Measurements from ENCODE around the gene TNFRSF12A. TPM values are rescaled to one million over a fixed set of nuclear protein-coding genes. Genes with fewer than 3 reads are reported as not detected.
"Not testable (repeated sequence)": the region's sequence is repeated elsewhere in the genome, so short reads cannot be mapped to it uniquely, and the experiment has no call there.

TNFRSF12A gene
- total and polyA plus RNA-seq, 2 of the 4 experiments (the other 2 are of a cell fraction), result 103 to 304 TPM

DNA sequence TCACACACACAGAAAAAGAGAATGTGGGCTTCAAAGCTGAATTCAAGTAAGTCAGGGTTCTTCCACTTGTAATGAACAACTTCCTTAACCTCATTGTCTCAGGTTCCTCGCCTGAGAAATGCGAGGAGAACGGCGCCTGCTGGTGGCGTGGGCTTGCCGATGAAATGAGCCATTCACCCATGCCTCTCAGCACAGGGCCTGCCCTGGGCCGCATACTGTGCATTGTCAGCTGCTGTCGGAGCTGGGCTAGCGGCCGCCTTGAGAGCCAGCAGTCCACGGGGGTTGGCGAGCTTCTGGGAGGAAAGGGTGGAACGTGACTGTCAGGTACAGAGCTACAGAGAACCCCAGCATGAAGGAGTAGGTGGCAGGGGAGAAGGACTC, 33.2 kb downstream of the TNFRSF12A start:
- H3K27me3 ChIP-seq (ENCODE audit: control insufficient read depth, insufficient read depth, low read length), result peaks cover 21% of the 10 kb centered on the region
- H3K4me1 ChIP-seq (ENCODE audit: control insufficient read depth, insufficient read depth, low read length); H4K8ac ChIP-seq (ENCODE audit: low read depth in 2 of 2, low read length in 2 of 2); H2AK9ac ChIP-seq (replicated peaks; ENCODE audit: low read depth, low read length, poor library complexity); H3K56ac ChIP-seq (ENCODE audit: extremely low read depth, insufficient read depth, low read length); H2BK15ac ChIP-seq (ENCODE audit: low read depth, low read length); dilution Hi-C loops (cut with HindIII; ENCODE audit: low sequenced_read_pairs, unreplicated experiment); H3K9me3 ChIP-seq (ENCODE audit: control insufficient read depth, insufficient read depth, low read length); H2AK5ac ChIP-seq (ENCODE audit: low read depth, low read length); H4K20me1 ChIP-seq (ENCODE audit: insufficient read depth, low read length); BruUV-seq (replicated peaks); H3K9me1 ChIP-seq (ENCODE audit: insufficient read depth, low read length); H2BK120ac ChIP-seq (ENCODE audit: low read depth, low read length); POLR2A ChIA-PET (ENCODE audit: unreplicated experiment); H3K18ac ChIP-seq (ENCODE audit: low read depth, low read length); H3K36me3 ChIP-seq (ENCODE audit: control insufficient read depth, insufficient read depth, low read length); H4K5ac ChIP-seq (ENCODE audit: low read depth, low read length); H3K14ac ChIP-seq (replicated peaks; ENCODE audit: low read depth, low read length); H3K79me1 ChIP-seq (ENCODE audit: low read depth in 1 of 2, low read length in 2 of 2); H2BK20ac ChIP-seq (ENCODE audit: low read depth, low read length); CTCF ChIA-PET; H3K27ac ChIP-seq (ENCODE audit: insufficient read depth, low read length); H3K4me3 ChIP-seq (ENCODE audit: insufficient read depth, low read depth, low read length); H3K23ac ChIP-seq (ENCODE audit: low read depth, low read length); H3K9ac ChIP-seq (ENCODE audit: low read depth, low read length); H2BK5ac ChIP-seq (ENCODE audit: low read depth, low read length, poor library complexity, severe bottlenecking); H3K4ac ChIP-seq (ENCODE audit: low read depth, low read length); in situ Hi-C loops (cut with MboI; ENCODE audit: low sequenced_read_pairs); intact Hi-C loops (cut with micrococcal nuclease); H2AFZ ChIP-seq (replicated peaks; ENCODE audit: low read length, poor library complexity); ATAC-seq (ENCODE audit: low read depth); DNase-seq; H3K4me2 ChIP-seq (ENCODE audit: low read depth, low read length); H4K91ac ChIP-seq (ENCODE audit: insufficient read depth, low read depth, low read length): not testable (repeated sequence)
- WGBS, 2 experiments (ENCODE audit: extremely low coverage in 2 of 2, insufficient read length in 1 of 2), result no CpG with 5 or more reads among the region's 13 CpGs

Measured in IMR-90 (cell line).